B cell (primary cell): Measurements from ENCODE around the gene HSPA12A.

Experiments
- EZH2 ChIP-seq: IDR thresholded peaks from 2 replicates; pipeline ENCODE4 v1.6.1; 2012; ENCODE audit warnings: borderline replicate concordance, low read depth, mild to moderate bottlenecking, moderate library complexity, low read length; ENCODE audit not compliant: insufficient read depth, poor library complexity, severe bottlenecking
- TF ChIP-seq, protein P1 (sequence below): fragments of 200-600 bp; IDR thresholded peaks from one replicate; pipeline ENCODE4 v1.8.0; 2022; ENCODE audit warnings: antibody characterized with exemption, mild to moderate bottlenecking

GRCh38 chr10:116763440-116763839, 21.1 kb upstream of the HSPA12A start:
- TF ChIP-seq, protein P1, sequence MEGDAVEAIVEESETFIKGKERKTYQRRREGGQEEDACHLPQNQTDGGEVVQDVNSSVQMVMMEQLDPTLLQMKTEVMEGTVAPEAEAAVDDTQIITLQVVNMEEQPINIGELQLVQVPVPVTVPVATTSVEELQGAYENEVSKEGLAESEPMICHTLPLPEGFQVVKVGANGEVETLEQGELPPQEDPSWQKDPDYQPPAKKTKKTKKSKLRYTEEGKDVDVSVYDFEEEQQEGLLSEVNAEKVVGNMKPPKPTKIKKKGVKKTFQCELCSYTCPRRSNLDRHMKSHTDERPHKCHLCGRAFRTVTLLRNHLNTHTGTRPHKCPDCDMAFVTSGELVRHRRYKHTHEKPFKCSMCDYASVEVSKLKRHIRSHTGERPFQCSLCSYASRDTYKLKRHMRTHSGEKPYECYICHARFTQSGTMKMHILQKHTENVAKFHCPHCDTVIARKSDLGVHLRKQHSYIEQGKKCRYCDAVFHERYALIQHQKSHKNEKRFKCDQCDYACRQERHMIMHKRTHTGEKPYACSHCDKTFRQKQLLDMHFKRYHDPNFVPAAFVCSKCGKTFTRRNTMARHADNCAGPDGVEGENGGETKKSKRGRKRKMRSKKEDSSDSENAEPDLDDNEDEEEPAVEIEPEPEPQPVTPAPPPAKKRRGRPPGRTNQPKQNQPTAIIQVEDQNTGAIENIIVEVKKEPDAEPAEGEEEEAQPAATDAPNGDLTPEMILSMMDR: no peak
- TF ChIP-seq EZH2: no peak
